GM12872 (cell line): ENCODE measurements around the gene CHAF1A.

Experiments used
- CTCF ChIP-seq: IDR thresholded peaks from 3 replicates; pipeline ENCODE4 v1.5.1; 2011; ENCODE audit warnings: low read depth, mild to moderate bottlenecking, low read length, moderate library complexity; ENCODE audit not compliant: insufficient read depth

The CHAF1A gene

GRCh38 chr19:4391701-4392483 lies 10.5 kb upstream of the CHAF1A start:
- TF ChIP-seq CTCF, result no peak

- no peak for TF ChIP-seq CTCF
These were observed 8.4 kb upstream of the CHAF1A start for GRCh38 chr19:4393947-4394590.

GRCh38 chr19:4396949-4397783 lies 5.3 kb upstream of the CHAF1A start:
- no peak for TF ChIP-seq CTCF

- TF ChIP-seq CTCF, result no peak
These were observed 2.7 kb upstream of the CHAF1A start for GRCh38 chr19:4399812-4400134.

- peak; percentile 91 for TF ChIP-seq CTCF
These were observed 2.1 kb upstream of the CHAF1A start, which contains the start of gene SH3GL1 for GRCh38 chr19:4400135-4400936. Gene SH3GL1 (minus strand): TSS chr19:4400547. CDS start chr19:4400368, 179 bp downstream.

GRCh38 chr19:4401769-4402170 lies 670 bp upstream of the CHAF1A start:
- no peak for TF ChIP-seq CTCF
